GM12878 (cell line): ENCODE data around the gene LGI2. TPM values are rescaled to one million over a fixed set of nuclear protein-coding genes. Genes with fewer than 3 reads are reported as not detected.
"Not testable (repeated sequence)": the region's sequence is repeated elsewhere in the genome, so short reads cannot be mapped to it uniquely, and the experiment has no call there.

ENCODE experiments used
- ATAC-seq: fragments of 200-7000 bp; cut with Tn5 transposase; 3 replicates; pipeline ENCODE4 v1.9.1; 2020; ENCODE audit warnings: mild to moderate bottlenecking, moderate library complexity
- BruUV-seq: library from RNA; stranded (reverse); fragments of 400-500 nt; replicated peaks from 2 replicates; lab custom pipeline; 2021; lab: Mats Ljungman, UMichigan
- CTCF ChIA-PET: fragments of 300-600 bp; sonication (Branson Sonifier 250); formaldehyde crosslinking; extraction: SDS; loops from one replicate; lab custom pipeline; 2021; ENCODE audit warnings: inconsistent platforms; lab: Yijun Ruan, JAX
- POLR2A ChIA-PET: fragments of 350-600 bp; formaldehyde crosslinking; extraction: SDS; loops from one replicate; lab custom pipeline; 2021; ENCODE audit warnings: inconsistent platforms; lab: Charles Lee
- RAD21 ChIA-PET: fragments of 300-600 bp; sonication (Branson Sonifier 250); formaldehyde crosslinking; loops from one replicate; lab custom pipeline; 2023; ENCODE audit warnings: antibody characterized with exemption; ENCODE audit not compliant: unreplicated experiment; lab: Charles Lee
- SMC1A ChIA-PET: fragments of 300-600 bp; sonication (Branson Sonifier 250); formaldehyde crosslinking; loops from one replicate; lab custom pipeline; 2023; ENCODE audit not compliant: unreplicated experiment, uncharacterized antibody; lab: Charles Lee
- DNase-seq: peaks from one replicate; pipeline ENCODE4 v3.0.0-alpha.2; 2011; ENCODE audit warnings: low read depth, low spot score
- FAIRE-seq: peaks from 3 replicates; lab custom pipeline; 2011; peaks lifted over from hg19 to GRCh38; lab: Jason Lieb, UNC
- H2AFZ ChIP-seq: 2 replicates; pipeline ENCODE4 v1.6.0; 2011; ENCODE audit warnings: low read depth, low read length, control low read depth; ENCODE audit not compliant: control insufficient read depth
- H3K27ac ChIP-seq: 2 replicates; pipeline ENCODE4 v1.5.1; 2011; ENCODE audit warnings: control low read depth; ENCODE audit not compliant: control insufficient read depth, insufficient read depth
- H3K27me3 ChIP-seq, 2 experiments: replicated peaks in 1 of 2; 2 replicates each; pipeline versions ENCODE4 v1.6.0 to v1.6.1; 2011; ENCODE audit warnings: low read length in 1 of 2; ENCODE audit not compliant: control insufficient read depth in 2 of 2, insufficient read depth in 2 of 2
- H3K36me3 ChIP-seq, 2 experiments: 2 replicates each; pipeline ENCODE4 v1.5.1; 2011; ENCODE audit warnings: low read length in 1 of 2; ENCODE audit not compliant: control insufficient read depth in 2 of 2, insufficient read depth in 2 of 2
- H3K4me1 ChIP-seq: 2 replicates; pipeline ENCODE4 v1.6.1; 2011; ENCODE audit warnings: mild to moderate bottlenecking, low read length, moderate library complexity, mixed read lengths; ENCODE audit not compliant: control insufficient read depth, insufficient read depth
- H3K4me2 ChIP-seq: 2 replicates; pipeline ENCODE4 v1.6.0; 2011; ENCODE audit warnings: control low read depth; ENCODE audit not compliant: control insufficient read depth, insufficient read depth
- H3K4me3 ChIP-seq: fragments of 200-600 bp; sonication (generic); 2 replicates; pipeline ENCODE4 v1.5.1; 2016
- H3K79me2 ChIP-seq: 2 replicates; pipeline ENCODE4 v1.6.0; 2011; ENCODE audit warnings: low read length; ENCODE audit not compliant: control insufficient read depth, insufficient read depth
- H3K9ac ChIP-seq: 2 replicates; pipeline ENCODE4 v1.8.0; 2011; ENCODE audit warnings: low read length, control low read depth, mixed read lengths; ENCODE audit not compliant: control insufficient read depth, insufficient read depth
- H3K9me3 ChIP-seq: replicated peaks from 3 replicates; pipeline ENCODE4 v1.5.1; 2011; ENCODE audit warnings: mild to moderate bottlenecking, low read length; ENCODE audit not compliant: control insufficient read depth, insufficient read depth
- H4K20me1 ChIP-seq: 2 replicates; pipeline ENCODE4 v1.6.0; 2011; ENCODE audit not compliant: control insufficient read depth, insufficient read depth
- FOS ChIP-seq: IDR thresholded peaks from 3 replicates; pipeline ENCODE4 v1.6.1; 2011; ENCODE audit warnings: borderline replicate concordance; ENCODE audit not compliant: insufficient read length; ENCODE audit errors: extremely low read depth
- HDGF ChIP-seq: fragments of 450-650 bp; IDR thresholded peaks from 2 replicates; pipeline ENCODE4 v1.6.1; 2016; ENCODE audit warnings: antibody characterized with exemption
- RAD51 ChIP-seq: fragments of 450-650 bp; IDR thresholded peaks from 2 replicates; pipeline ENCODE4 v1.6.1; 2016; ENCODE audit warnings: moderate library complexity, mild to moderate bottlenecking, inconsistent platforms
- RFX5 ChIP-seq: IDR thresholded peaks from 2 replicates; pipeline ENCODE4 v1.6.1; 2011; ENCODE audit warnings: low read depth, low read length, improper control_type of control experiment
- SMAD1 ChIP-seq: fragments of 450-650 bp; IDR thresholded peaks from 2 replicates; pipeline ENCODE4 v1.6.1; 2018; ENCODE audit warnings: mild to moderate bottlenecking, low read depth; ENCODE audit not compliant: partially characterized antibody
- TCF12 ChIP-seq: IDR thresholded peaks from 2 replicates; pipeline ENCODE4 v1.6.1; 2011; ENCODE audit warnings: low read depth, mild to moderate bottlenecking, low read length
- WGBS: methylation state at CpG from one replicate; pipeline ENCODE4 v1.1.6; 2016; ENCODE audit warnings: low lambda C conversion rate; ENCODE audit not compliant: insufficient replicate concordance, insufficient coverage; ENCODE audit errors: missing lambda C conversion rate; 5-methylcytosine and 5-hydroxymethylcytosine counted together
- in situ Hi-C: fragments of 300-500 bp; cut with MboI; formaldehyde crosslinking; loops from 9 replicates; pipeline ENCODE4 v1.14.3; 2018; ENCODE audit warnings: mixed read lengths
- intact Hi-C: fragments of 100-400 bp; cut with micrococcal nuclease; formaldehyde crosslinking; loops from one replicate; pipeline ENCODE4 v1.14.2; 2022; ENCODE audit not compliant: unreplicated experiment
- polyA plus RNA-seq, 11 experiments: library from polyadenylated mRNA; depleted of rRNA in 4 of 11; unstranded in 6 of 11; stranded (reverse) in 5 of 11; fragments of >200 nt; fragmentation: Nextera tagmentation in 4 of 11; fragmentation: Illumina TruSeq in 1 of 11; extraction: Ambion mirVana in 4 of 11; extraction: Trizol in 1 of 11; gene quantifications; 1 replicate in 1 of 11; 2 replicates in 10 of 11; pipeline versions ENCODE4 v1.2.1 to v1.2.3, GENCODE V29; 2011 to 2016; ENCODE audit warnings: inconsistent platforms in 2 of 11, missing spikeins in 2 of 11, low read depth in 1 of 11
- total RNA-seq, 4 experiments: library from RNA; depleted of rRNA in 3 of 4; stranded (reverse); fragments of >200 nt in 3 of 4; fragmentation: Illumina TruSeq in 1 of 4; extraction: Trizol in 1 of 4; gene quantifications; 2 replicates each; pipeline versions ENCODE4 v1.2.1 to v1.2.3, GENCODE V29; 2013 to 2021
- TF ChIP-seq, protein P1 (sequence below): fragments of 450-650 bp; IDR thresholded peaks from 2 replicates; pipeline ENCODE4 v1.6.1; 2017; ENCODE audit warnings: mild to moderate bottlenecking, moderate library complexity
- TF ChIP-seq, protein P2 (sequence below): IDR thresholded peaks from 2 replicates; pipeline ENCODE4 v1.6.1; 2011; ENCODE audit warnings: borderline replicate concordance, low read depth, mild to moderate bottlenecking, moderate library complexity, mixed read lengths, low read length; ENCODE audit not compliant: insufficient read depth; ENCODE audit errors: extremely low read length

LGI2 gene
- total and polyA plus RNA-seq, 10 of the 15 experiments (the other 5 are each of a cell fraction or from before 2014, with no cell fraction given), result not detected

DNA sequence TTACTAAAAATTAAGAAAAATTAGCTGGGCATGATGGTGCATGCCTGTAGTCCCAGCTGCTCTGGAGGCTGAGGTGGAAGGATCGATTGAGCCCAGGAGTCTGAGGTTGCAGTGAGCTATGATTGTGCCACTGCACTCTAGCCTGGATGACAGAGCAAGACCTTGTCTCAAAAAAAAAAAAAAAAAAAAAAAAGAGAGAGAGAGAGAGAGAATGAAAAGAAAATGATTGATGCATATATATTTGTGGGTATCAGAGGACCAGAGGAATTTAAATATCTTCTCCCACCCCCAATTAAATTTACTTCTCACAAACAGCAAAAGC, 16.1 kb downstream of the LGI2 start:
- RAD21 ChIA-PET, ATAC-seq, H3K4me1 ChIP-seq, DNase-seq, BruUV-seq, H2AFZ ChIP-seq, H3K4me3 ChIP-seq, intact Hi-C loops, FAIRE-seq, H3K27me3 ChIP-seq, H3K9ac ChIP-seq, H3K27ac ChIP-seq, POLR2A ChIA-PET, H3K4me2 ChIP-seq, H4K20me1 ChIP-seq, H3K36me3 ChIP-seq, in situ Hi-C loops, H3K79me2 ChIP-seq, H3K9me3 ChIP-seq: not testable (repeated sequence)
- CTCF ChIA-PET, result interaction anchor here (1.2 kb wide), 1 partner anchor 34 kb away, joined by 5 read pairs; no protein-coding TSS in a partner anchor
- WGBS, result 30% methylated on average over 1 of the region's 1 CpG
- SMC1A ChIA-PET, result interaction anchor here (0.5 kb wide), 1 partner anchor 132 kb away, joined by 3 read pairs; no protein-coding TSS in a partner anchor

DNA sequence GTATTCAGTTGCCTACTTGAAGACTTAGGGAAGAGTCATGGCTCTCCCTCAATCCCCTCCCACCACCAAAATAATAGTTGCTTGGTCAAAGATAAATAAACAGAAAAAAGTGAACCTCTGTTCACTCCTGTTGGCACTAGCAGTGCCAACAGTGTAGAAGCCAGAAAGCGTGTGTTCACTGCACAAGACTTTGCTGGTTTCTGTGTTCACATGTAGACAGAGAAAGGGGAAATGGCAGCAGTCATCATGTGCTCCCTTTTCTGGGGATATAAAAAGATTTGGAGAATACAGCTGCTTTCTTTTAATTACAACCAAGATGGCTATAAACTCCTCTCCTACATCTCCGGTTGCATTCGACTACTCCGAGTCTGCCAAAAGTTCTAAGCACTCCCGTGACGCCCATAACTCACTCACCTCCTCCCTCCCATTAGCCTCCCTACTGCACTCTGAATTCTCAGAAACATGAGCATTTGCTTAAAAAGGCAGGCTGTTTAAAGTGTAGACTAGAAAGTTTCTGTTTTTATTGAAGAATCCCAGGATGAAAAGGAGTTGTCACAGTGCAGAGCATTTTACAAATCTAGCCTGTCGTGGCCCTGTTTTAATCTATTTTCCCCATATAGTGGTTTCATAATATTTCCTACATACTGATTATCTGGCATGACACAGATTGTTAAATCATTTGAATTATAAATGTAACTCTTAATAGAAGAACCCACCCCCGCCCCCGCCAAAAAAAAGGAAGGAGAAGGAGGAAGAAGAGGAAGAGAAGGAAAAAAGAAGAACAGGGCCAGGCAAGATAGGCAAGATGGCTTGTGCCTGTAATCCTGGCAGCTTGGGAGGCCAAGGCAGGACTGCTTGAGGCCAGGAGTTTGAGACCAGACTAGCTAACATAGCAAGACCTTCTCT, 16.7 kb downstream of the LGI2 start:
- Histone ChIP-seq H3K27me3 (no peaks in the 10 kb centered on the region; a peak in 1 of 4 replicates), H3K79me2 (no peaks in the 10 kb centered on the region), H3K4me3 (no peak overlapping the region), H4K20me1 (no peaks in the 10 kb centered on the region), H3K9ac (no peak overlapping the region), H2AFZ (no peak overlapping the region), H3K36me3 (no peaks in the 10 kb centered on the region), H3K4me2 (no peak overlapping the region), H3K9me3 (no peaks in the 10 kb centered on the region), H3K4me1 (no peaks in the 10 kb centered on the region), H3K27ac (no peak overlapping the region)
- 57% methylated on average over 9 of the region's 9 CpGs for WGBS
- no TSS peak for BruUV-seq
- in situ Hi-C loops, result no loop called here
- ChIA-PET CTCF (interaction anchor here (1.2 kb wide), 1 partner anchor 34 kb away, joined by 5 read pairs; no protein-coding TSS in a partner anchor), RAD21 (no interaction called here), SMC1A (no interaction called here), POLR2A (no interaction called here)
- ATAC-seq (no peak), DNase-seq (no peak), FAIRE-seq (no peak)
- intact Hi-C loops, result no loop called here
- TF ChIP-seq HDGF (no peak), FOS (no peak), TCF12 (no peak), RFX5 (no peak), RAD51 (no peak), SMAD1 (no peak)
- TF ChIP-seq, protein P1, sequence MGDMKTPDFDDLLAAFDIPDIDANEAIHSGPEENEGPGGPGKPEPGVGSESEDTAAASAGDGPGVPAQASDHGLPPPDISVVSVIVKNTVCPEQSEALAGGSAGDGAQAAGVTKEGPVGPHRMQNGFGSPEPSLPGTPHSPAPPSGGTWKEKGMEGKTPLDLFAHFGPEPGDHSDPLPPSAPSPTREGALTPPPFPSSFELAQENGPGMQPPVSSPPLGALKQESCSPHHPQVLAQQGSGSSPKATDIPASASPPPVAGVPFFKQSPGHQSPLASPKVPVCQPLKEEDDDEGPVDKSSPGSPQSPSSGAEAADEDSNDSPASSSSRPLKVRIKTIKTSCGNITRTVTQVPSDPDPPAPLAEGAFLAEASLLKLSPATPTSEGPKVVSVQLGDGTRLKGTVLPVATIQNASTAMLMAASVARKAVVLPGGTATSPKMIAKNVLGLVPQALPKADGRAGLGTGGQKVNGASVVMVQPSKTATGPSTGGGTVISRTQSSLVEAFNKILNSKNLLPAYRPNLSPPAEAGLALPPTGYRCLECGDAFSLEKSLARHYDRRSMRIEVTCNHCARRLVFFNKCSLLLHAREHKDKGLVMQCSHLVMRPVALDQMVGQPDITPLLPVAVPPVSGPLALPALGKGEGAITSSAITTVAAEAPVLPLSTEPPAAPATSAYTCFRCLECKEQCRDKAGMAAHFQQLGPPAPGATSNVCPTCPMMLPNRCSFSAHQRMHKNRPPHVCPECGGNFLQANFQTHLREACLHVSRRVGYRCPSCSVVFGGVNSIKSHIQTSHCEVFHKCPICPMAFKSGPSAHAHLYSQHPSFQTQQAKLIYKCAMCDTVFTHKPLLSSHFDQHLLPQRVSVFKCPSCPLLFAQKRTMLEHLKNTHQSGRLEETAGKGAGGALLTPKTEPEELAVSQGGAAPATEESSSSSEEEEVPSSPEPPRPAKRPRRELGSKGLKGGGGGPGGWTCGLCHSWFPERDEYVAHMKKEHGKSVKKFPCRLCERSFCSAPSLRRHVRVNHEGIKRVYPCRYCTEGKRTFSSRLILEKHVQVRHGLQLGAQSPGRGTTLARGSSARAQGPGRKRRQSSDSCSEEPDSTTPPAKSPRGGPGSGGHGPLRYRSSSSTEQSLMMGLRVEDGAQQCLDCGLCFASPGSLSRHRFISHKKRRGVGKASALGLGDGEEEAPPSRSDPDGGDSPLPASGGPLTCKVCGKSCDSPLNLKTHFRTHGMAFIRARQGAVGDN, result no peak
- TF ChIP-seq, protein P2, sequence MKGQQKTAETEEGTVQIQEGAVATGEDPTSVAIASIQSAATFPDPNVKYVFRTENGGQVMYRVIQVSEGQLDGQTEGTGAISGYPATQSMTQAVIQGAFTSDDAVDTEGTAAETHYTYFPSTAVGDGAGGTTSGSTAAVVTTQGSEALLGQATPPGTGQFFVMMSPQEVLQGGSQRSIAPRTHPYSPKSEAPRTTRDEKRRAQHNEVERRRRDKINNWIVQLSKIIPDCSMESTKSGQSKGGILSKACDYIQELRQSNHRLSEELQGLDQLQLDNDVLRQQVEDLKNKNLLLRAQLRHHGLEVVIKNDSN, result no peak
